HG02678 (cell line): ENCODE measurements around the gene PTPRQ.

Experiments used
- ATAC-seq: cut with Tn5 transposase; IDR thresholded peaks from one replicate; pipeline ENCODE4 v1.9.1; 2021; ENCODE audit warnings: mild to moderate bottlenecking, moderate library complexity; ENCODE audit not compliant: unreplicated experiment

Gene PTPRQ

GRCh38 chr12:80698847-80699542 lies 255.0 kb downstream of the PTPRQ start:
- ATAC-seq = no peak

GRCh38 chr12:80700327-80700726 lies 256.3 kb downstream of the PTPRQ start:
- ATAC-seq = no peak

DNA sequence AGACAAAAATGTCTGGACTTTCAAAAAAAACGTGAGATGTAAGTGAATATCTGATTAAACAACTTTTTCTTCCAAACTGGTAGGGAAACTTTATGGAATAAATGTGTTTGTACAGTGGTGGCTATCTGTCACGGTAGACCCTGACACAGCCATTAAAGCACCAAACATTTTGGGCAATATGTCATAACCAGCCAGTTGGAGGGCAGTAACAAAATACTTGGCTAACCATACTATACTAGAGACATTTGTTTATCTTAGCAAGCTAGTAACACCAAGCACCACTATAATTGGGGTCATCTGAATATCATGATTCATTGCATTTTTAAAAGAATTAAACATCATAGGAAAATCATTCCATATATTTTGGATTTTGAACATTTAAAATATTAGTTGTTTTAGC lies 257.4 kb downstream of the PTPRQ start:
- ATAC-seq = no peak

- ATAC-seq = peak; percentile 82
These were observed 259.1 kb downstream of the PTPRQ start for GRCh38 chr12:80702889-80703805.

GRCh38 chr12:80704420-80704819 lies 260.4 kb downstream of the PTPRQ start:
- ATAC-seq = no peak

DNA sequence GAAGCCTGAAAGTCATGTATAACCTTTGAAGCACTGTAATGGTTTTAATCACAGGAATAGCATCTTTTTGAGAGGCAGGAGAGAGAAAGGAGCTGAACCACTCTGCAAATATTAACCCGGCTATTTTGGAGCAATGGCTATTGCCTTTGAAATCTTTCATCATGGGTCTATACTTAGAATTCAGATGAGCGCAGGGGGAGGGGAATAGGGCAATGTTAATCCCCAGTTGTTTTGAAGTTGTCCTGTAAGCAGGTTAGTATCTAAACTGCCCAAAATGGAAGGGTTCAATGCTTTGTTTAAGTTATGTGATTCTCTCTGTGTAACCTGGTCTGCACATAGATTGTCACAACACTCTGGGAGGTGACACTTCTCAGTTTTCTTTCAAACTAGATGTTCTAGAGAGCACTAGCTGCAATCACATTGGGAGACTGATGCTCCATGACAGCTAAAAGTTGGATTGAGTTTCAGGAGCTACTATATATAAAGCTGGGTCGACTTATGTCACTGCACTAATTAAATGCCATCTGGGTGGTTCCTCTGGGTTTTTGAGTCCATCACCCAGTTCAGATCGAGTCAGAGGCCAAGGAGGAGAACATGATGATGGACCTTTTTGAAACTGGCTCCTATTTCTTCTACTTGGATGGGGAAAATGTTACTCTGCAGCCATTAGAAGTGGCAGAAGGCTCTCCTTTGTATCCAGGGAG lies 263.2 kb downstream of the PTPRQ start, which contains the start of gene MYF6:
Gene MYF6 (plus strand): TSS at position 509 of the 704 bp plus-strand sequence. CDS start 86 bp downstream, at position 595.
- ATAC-seq = no peak

- no peak for ATAC-seq
These were observed 263.8 kb downstream of the PTPRQ start for GRCh38 chr12:80707830-80708258.

DNA sequence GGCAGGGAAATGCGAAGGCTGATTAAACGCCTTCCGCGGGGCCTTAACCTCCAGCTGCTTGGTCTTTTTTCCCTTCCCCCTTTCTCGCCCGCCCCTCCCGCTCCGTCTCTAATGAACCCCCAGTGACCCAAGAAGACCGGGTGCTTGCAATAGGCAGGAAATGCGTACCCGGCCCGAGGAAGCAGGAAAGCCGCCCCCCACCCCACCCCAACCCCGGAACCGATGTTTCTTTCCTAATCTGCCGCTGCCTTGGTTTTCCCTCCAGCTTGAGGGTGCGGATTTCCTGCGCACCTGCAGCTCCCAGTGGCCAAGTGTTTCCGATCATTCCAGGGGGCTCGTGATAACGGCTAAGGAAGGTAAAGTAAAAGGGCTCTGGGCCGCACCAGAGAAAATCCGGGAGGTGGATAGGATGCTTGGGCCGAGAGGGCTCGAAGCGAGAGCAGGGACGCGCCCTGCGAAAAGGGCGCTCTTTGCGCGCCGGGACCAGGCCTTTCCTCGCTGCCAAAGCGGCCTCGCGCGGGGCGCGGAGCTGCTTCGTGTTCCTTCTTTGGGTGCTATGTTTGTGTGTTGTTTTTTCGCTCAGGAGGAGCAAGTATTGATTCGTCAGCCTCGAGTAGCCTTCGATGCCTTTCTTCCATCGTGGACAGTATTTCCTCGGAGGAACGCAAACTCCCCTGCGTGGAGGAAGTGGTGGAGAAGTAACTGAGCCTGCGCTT lies 264.4 kb downstream of the PTPRQ start:
- no peak for ATAC-seq

DNA sequence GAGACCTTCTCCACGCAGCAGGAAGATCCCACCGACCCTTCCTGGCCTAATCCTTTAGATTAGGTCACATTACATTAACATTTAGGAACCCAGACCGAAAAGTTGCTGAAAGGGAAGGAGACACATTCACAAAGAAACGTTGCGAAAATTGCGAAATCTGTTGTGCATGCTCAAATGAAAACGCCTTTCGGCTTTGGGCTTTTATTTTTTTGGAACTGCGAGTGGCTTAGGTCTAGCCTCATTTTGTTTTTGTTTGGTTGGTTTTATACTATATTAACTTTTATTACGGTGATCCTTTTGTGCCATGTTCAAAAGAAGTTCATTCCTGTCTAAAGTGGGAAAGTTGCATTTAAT lies 264.9 kb downstream of the PTPRQ start:
- ATAC-seq = no peak

- ATAC-seq = peak; percentile 55
These were observed 266.0 kb downstream of the PTPRQ start for GRCh38 chr12:80709811-80710726.

DNA sequence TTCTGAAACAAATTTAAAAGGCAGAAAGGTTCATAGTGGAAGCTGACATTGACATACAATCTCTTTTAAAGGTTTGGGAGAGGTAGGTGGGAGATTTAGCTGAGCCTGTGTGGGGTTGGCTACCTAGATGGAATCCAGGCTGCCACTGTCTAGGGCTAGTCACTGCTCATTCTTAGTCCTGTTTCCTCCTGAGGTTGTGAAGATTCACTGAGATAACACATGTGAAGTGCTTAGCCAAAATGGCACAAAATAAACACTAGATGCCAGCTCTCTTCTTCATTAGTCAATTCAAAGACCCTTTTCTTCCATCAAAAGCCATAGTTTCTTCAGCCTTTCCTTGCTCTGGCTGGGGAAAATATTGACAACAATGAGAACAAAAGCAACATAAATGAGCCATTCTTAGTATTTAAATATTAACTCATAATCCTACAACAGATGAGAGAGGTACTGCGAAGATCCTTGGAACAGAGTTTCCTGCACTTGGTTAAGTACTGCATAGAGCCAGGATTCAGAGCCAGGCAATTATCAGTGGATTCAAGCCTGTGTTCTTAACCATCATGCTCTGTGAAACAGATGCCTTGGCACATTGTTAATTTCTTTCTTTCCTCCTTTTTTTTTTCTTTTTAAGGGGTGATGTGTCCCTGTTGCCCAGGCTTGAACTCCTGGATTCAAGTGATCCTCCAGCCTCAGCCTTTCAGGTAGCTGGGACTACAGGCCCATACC lies 266.9 kb downstream of the PTPRQ start:
- ATAC-seq = peak; percentile 9

- ATAC-seq = no peak
These were observed 267.8 kb downstream of the PTPRQ start for GRCh38 chr12:80711866-80712265.

DNA sequence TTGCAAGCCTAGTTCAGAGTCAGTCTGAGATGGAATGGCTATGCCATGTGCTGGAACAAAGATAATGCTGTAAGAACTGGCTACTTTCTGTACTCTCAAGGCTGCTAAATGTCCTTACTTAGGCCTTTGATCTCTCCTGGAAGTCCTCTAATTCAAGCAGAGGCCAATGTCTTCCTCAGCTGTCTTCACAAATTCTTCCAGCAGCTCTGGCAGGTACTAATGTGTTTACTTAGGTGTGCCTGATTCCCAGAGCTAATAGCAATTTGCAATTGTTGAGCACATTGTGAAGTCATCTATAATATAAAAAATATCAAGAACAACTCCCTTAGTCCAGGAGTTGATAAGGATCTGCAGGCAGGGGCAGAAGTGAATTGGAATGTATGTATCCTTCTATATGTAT lies 268.8 kb downstream of the PTPRQ start:
- ATAC-seq = no peak

DNA sequence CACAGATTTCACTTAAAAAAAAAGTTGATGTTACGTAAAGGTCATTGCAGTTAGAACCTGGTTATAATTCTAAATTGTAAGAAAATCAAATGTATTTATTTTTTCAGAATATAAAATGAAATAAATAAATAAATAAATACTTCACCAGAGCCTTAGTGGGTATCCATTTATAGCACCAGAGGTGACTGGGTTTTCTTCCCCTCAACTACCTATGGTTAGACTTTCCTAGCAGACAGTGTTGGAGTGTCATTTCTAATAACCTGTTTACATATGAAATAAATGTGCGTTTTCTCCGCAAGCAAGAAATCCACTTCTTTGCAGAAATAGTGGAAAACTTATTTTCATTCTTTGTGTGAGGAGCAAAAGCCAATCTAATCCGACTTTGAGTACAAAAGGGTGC lies 269.4 kb downstream of the PTPRQ start:
- no peak for ATAC-seq

- ATAC-seq = no peak
These were observed 270.0 kb downstream of the PTPRQ start for GRCh38 chr12:80714055-80714454.

GRCh38 chr12:80714846-80715245 lies 270.8 kb downstream of the PTPRQ start:
- ATAC-seq = no peak

- ATAC-seq = no peak
These were observed 271.7 kb downstream of the PTPRQ start for GRCh38 chr12:80715713-80716249.

DNA sequence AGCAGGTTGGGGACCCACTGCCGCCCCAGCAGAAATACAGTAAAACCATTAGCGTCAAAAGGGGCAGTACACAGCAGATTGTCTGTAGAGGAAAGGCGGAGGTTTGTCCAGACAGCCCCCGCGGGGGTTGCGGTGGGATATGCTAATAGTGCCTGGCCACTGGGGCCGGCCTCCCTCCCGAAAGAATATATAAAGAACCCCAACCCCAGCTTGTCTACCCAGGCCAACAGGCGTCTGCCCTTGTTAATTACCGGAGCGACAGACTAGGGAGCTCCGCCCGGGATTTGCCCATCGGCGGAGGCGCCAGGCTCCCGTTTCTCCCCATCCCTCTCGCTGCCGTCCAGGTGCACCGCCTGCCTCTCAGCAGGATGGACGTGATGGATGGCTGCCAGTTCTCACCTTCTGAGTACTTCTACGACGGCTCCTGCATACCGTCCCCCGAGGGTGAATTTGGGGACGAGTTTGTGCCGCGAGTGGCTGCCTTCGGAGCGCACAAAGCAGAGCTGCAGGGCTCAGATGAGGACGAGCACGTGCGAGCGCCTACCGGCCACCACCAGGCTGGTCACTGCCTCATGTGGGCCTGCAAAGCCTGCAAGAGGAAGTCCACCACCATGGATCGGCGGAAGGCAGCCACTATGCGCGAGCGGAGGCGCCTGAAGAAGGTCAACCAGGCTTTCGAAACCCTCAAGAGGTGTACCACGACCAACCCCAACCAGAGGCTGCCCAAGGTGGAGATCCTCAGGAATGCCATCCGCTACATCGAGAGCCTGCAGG lies 272.8 kb downstream of the PTPRQ start, which contains the start of gene MYF5:
Gene MYF5 (plus strand): TSS at position 217 of the 774 bp plus-strand sequence. CDS start 152 bp downstream, at position 369.
- no peak for ATAC-seq
